Activated T-cell treated with anti-CD3 and anti-CD28 coated beads, Interleukin-2, amount 50 U/mL, for 72 hours (primary cell): ENCODE measurements around the gene SPRTN. TPM values are rescaled to one million over a fixed set of nuclear protein-coding genes. Genes with fewer than 3 reads are reported as not detected.

Source experiments
- ATAC-seq, 2 donors: fragments of 150-1000 bp; cut with Tn5 transposase; replicated peaks in 1 of 2; 2 replicates each; pipeline ENCODE4 v1.10.0; 2021; ENCODE audit warnings: moderate library complexity in 2 of 2, mild to moderate bottlenecking in 1 of 2
- DNase-seq, 2 donors: peaks; one replicate each; pipeline ENCODE4 v3.0.0; 2021 to 2022; ENCODE audit warnings: mixed read lengths in 1 of 2
- H3K27ac Mint-ChIP-seq: one replicate; pipeline ENCODE4 v1.8.0; 2022; ENCODE audit warnings: mild to moderate bottlenecking, moderate library complexity, mixed read lengths
- H3K27me3 Mint-ChIP-seq: one replicate; pipeline ENCODE4 v1.8.0; 2022; ENCODE audit warnings: low read depth, mixed read lengths
- H3K36me3 Mint-ChIP-seq, 2 donors: one replicate each; pipeline ENCODE4 v1.8.0; 2022; ENCODE audit warnings: mixed read lengths in 2 of 2, mild to moderate bottlenecking in 1 of 2; ENCODE audit not compliant: insufficient read depth in 2 of 2
- H3K4me1 Mint-ChIP-seq: one replicate; pipeline ENCODE4 v1.8.0; 2022; ENCODE audit warnings: low read depth, mixed read lengths
- H3K4me3 Mint-ChIP-seq, 2 donors: one replicate each; pipeline ENCODE4 v1.8.0; 2022; ENCODE audit warnings: mild to moderate bottlenecking in 2 of 2, mixed read lengths in 2 of 2, moderate library complexity in 2 of 2
- H3K9me3 Mint-ChIP-seq, 2 donors: one replicate each; pipeline ENCODE4 v1.8.0; 2022; ENCODE audit warnings: mixed read lengths in 2 of 2
- total RNA-seq, 2 donors: library from RNA; stranded (reverse); gene quantifications; one replicate each; pipeline ENCODE4 v1.2.3, GENCODE V29; 2022

The SPRTN gene
- total RNA-seq, 2 donors from 2014 or later: 9.6 to 10.4 TPM

GRCh38 chr1:231369282-231369681 is 31.2 kb downstream of the SPRTN start:
- DNase-seq: no peak
- no peak for ATAC-seq
- no peaks in the 10 kb centered on the region for H3K9me3 Mint-ChIP-seq
- peaks cover 0 to 9% of the 10 kb centered on the region in 2 donors for H3K36me3 Mint-ChIP-seq
- no peak overlapping the region for H3K27ac Mint-ChIP-seq
- no peaks in the 10 kb centered on the region for H3K27me3 Mint-ChIP-seq
- no peak overlapping the region for H3K4me3 Mint-ChIP-seq
- H3K4me1 Mint-ChIP-seq: no peaks in the 10 kb centered on the region

GRCh38 chr1:231372501-231372900 is 34.4 kb downstream of the SPRTN start:
- Mint-ChIP-seq H3K36me3 (peaks cover 0 to 3% of the 10 kb centered on the region in 2 donors), H3K4me3 (no peak overlapping the region), H3K27me3 (no peaks in the 10 kb centered on the region), H3K4me1 (peaks cover 16% of the 10 kb centered on the region), H3K27ac (no peak overlapping the region), H3K9me3 (no peaks in the 10 kb centered on the region)
- DNase-seq: no peak
- ATAC-seq: no peak

- H3K4me1 Mint-ChIP-seq: peaks cover 35% of the 10 kb centered on the region
- no peaks in the 10 kb centered on the region for H3K9me3 Mint-ChIP-seq
- H3K36me3 Mint-ChIP-seq: peaks cover 0 to 3% of the 10 kb centered on the region in 2 donors
- H3K27ac Mint-ChIP-seq: no peak overlapping the region
- H3K27me3 Mint-ChIP-seq: no peaks in the 10 kb centered on the region
- no peak for DNase-seq
- no peak for ATAC-seq
- H3K4me3 Mint-ChIP-seq: no peak overlapping the region
Measured at GRCh38 chr1:231374394-231374793, 36.3 kb downstream of the SPRTN start.

DNA sequence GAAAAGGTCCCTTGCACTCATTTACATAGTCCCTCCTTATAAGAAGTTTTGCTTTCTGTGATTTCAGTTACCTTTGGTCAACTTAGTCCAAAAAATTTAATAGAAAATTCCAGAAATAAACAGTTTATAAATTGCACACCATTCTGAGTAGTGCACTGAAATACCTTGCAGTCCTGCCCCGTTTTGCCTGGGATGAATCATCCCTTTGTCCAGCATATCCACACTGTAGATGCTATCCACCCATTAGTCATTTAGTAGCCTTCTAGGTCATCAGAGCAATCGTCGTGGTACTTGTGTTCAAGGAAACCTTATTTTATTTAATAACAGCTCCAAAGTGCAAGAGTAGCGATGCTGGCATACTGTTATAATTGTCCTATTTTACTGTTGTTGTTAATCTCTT is 38.0 kb downstream of the SPRTN start:
- Mint-ChIP-seq H3K27me3 (no peaks in the 10 kb centered on the region), H3K27ac (no peak overlapping the region), H3K4me3 (no peak overlapping the region), H3K4me1 (peaks cover 40% of the 10 kb centered on the region), H3K36me3 (peaks cover 0 to 2% of the 10 kb centered on the region in 2 donors), H3K9me3 (no peaks in the 10 kb centered on the region)
- DNase-seq: no peak
- no peak for ATAC-seq

- ATAC-seq (peak; percentile 89 to 92), DNase-seq (peak; percentile 30 to 43)
- H3K4me1 Mint-ChIP-seq: peaks cover 40% of the 10 kb centered on the region
- H3K27me3 Mint-ChIP-seq: no peaks in the 10 kb centered on the region
- H3K9me3 Mint-ChIP-seq: no peaks in the 10 kb centered on the region
- H3K36me3 Mint-ChIP-seq: no peaks in the 10 kb centered on the region
- H3K4me3 Mint-ChIP-seq: peak overlapping the region; percentile 5 to 60
- peak overlapping the region; percentile 36 for H3K27ac Mint-ChIP-seq
Measured at GRCh38 chr1:231376875-231377549, 38.9 kb downstream of the SPRTN start.

GRCh38 chr1:231381729-231382128 is 43.6 kb downstream of the SPRTN start:
- Mint-ChIP-seq H3K27ac (no peak overlapping the region), H3K36me3 (no peaks in the 10 kb centered on the region), H3K4me1 (peaks cover 32% of the 10 kb centered on the region), H3K4me3 (no peak overlapping the region), H3K9me3 (no peaks in the 10 kb centered on the region), H3K27me3 (no peaks in the 10 kb centered on the region)
- DNase-seq (no peak), ATAC-seq (no peak)

- Mint-ChIP-seq H3K4me3 (no peak overlapping the region), H3K9me3 (no peaks in the 10 kb centered on the region), H3K27ac (no peak overlapping the region)
Measured at GRCh38 chr1:231382426-231382825, 44.3 kb downstream of the SPRTN start.

DNA sequence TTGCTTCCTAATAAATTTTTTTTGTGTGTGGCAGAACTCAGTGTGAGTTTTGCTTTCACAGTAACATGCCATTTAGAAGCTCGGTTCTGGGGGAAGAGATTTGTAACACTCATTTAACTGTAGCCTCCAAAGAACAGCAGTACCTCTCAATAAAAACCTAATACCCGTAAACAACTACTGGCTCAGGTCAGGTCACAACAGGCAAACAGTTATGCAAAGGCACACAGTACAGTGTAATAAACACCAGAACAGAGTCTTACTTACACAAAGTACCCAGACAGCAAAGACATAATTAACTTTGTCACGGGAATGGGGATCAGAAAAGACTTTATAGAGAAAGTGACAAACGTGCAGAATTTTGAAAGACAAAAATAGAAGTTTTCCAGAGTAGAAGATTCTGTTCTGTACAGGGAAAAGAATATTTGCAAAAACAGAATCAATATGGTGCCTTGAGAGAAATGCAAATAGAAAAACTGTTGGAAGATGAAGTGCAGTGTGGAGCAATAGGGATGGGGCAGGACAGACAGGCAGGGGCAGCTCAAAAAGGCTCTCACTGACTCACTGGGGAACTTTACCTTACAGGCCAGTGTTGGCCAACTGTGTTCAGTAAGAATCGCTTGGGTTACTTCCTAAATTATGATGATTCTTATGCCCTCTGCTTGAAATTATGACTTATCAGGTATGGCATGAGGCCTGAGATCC is 45.2 kb downstream of the SPRTN start:
- no peak overlapping the region for H3K27ac Mint-ChIP-seq
- no peak for ATAC-seq
- peaks cover 0 to 4% of the 10 kb centered on the region in 2 donors for H3K36me3 Mint-ChIP-seq
- no peak for DNase-seq
- no peaks in the 10 kb centered on the region for H3K9me3 Mint-ChIP-seq
- peaks cover 28% of the 10 kb centered on the region for H3K4me1 Mint-ChIP-seq
- no peak overlapping the region for H3K4me3 Mint-ChIP-seq
- H3K27me3 Mint-ChIP-seq: no peaks in the 10 kb centered on the region

More at GRCh38 chr1:231382426-231382825, 44.3 kb downstream of the SPRTN start:
- no peak for ATAC-seq
- Mint-ChIP-seq H3K27me3 (no peaks in the 10 kb centered on the region), H3K36me3 (no peaks in the 10 kb centered on the region), H3K4me1 (peaks cover 27% of the 10 kb centered on the region)
- DNase-seq: no peak

GRCh38 chr1:231384696-231385415 is 46.8 kb downstream of the SPRTN start:
- Mint-ChIP-seq H3K4me3 (no peak overlapping the region), H3K36me3 (peaks cover 0 to 4% of the 10 kb centered on the region in 2 donors), H3K27me3 (no peaks in the 10 kb centered on the region), H3K9me3 (no peaks in the 10 kb centered on the region), H3K27ac (no peak overlapping the region), H3K4me1 (peaks cover 27% of the 10 kb centered on the region)
- ATAC-seq (no peak), DNase-seq (no peak)

- Mint-ChIP-seq H3K9me3 (no peaks in the 10 kb centered on the region), H3K27ac (no peak overlapping the region), H3K27me3 (no peaks in the 10 kb centered on the region), H3K4me1 (peaks cover 30% of the 10 kb centered on the region), H3K36me3 (peaks cover 0 to 4% of the 10 kb centered on the region in 2 donors), H3K4me3 (no peak overlapping the region)
- DNase-seq (no peak), ATAC-seq (no peak)
Measured at GRCh38 chr1:231385416-231385748, 47.3 kb downstream of the SPRTN start.

DNA sequence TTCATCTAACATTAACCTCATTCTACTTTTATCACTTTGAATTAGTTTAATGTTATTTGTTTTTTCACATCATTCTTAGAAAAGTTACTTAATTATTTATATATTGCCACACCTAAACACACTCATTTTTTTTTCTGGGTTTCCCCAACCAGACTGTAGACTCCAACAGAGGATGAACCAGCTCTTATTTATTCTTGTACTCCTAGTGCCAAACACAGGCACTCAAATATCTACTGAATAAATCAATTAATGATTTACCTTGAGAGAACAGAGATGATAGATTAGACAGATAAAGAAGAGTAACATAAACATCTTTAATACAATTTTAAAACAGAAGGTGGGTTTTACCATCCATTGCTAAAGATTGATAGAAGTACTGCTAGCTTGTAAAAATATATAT is 48.4 kb downstream of the SPRTN start:
- H3K27ac Mint-ChIP-seq: no peak overlapping the region
- no peak for ATAC-seq
- H3K27me3 Mint-ChIP-seq: no peaks in the 10 kb centered on the region

GRCh38 chr1:231387770-231388669 is 49.9 kb downstream of the SPRTN start:
- peak overlapping the region; percentile 94 for H3K27ac Mint-ChIP-seq
- peak; percentile 75 to 80 for ATAC-seq
- no peaks in the 10 kb centered on the region for H3K9me3 Mint-ChIP-seq
- H3K4me3 Mint-ChIP-seq: peak overlapping the region; percentile 50 to 76
- H3K36me3 Mint-ChIP-seq: peaks cover 0 to 4% of the 10 kb centered on the region in 2 donors
- H3K4me1 Mint-ChIP-seq: peaks cover 41% of the 10 kb centered on the region
- no peak for DNase-seq
- no peaks in the 10 kb centered on the region for H3K27me3 Mint-ChIP-seq

More for the DNA sequence above, 48.4 kb downstream of the SPRTN start:
- H3K4me3 Mint-ChIP-seq: no peak overlapping the region
- peaks cover 0 to 4% of the 10 kb centered on the region in 2 donors for H3K36me3 Mint-ChIP-seq
- no peak for DNase-seq
- H3K4me1 Mint-ChIP-seq: peaks cover 41% of the 10 kb centered on the region
- no peaks in the 10 kb centered on the region for H3K9me3 Mint-ChIP-seq
